ENCODE results near the gene RIT1. TPM values are rescaled to one million over a fixed set of nuclear protein-coding genes. Genes with fewer than 3 reads are reported as not detected.

RIT1 gene
- polyA plus RNA-seq, 1 donor from 2014 or later, result 83.5 TPM

DNA sequence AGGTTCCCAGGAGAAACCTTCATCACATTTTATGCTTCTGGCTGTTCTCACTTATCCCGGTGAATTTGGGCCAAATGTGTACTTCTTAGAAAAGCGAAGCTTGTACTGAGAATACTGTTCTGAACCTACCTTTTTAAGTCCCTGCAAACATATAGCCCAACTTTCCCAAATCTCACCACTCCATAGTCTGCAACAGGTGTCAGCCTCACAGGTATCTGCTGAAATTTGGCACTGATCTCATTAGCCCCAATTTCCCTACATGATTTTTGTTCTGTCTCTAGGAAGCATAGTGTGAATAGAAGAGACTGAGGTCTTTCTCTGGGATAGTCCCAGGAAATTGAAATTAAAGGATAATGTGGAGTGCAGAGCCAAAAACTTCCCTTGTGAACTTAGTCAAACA is 11.5 kb downstream of the RIT1 start:
- H3K79me2 ChIP-seq (replicated peaks; ENCODE audit: insufficient read depth, low read length), result no peaks in the 10 kb centered on the region
- no peaks in the 10 kb centered on the region for H3K9me3 ChIP-seq (ENCODE audit: low read length)
- TF ChIP-seq POLR2AphosphoS5 (IDR thresholded peaks at IDR 0.05) (no peak), SMC3 (conservative IDR thresholded peaks at IDR 0.05; ENCODE audit: poor library complexity) (no peak), TAF1 (IDR thresholded peaks at IDR 0.05; ENCODE audit: low read depth) (no peak), EZH2 (IDR thresholded peaks at IDR 0.05; ENCODE audit: borderline replicate concordance, insufficient read depth, low read length, poor library complexity, severe bottlenecking) (no peak), EP300 (conservative IDR thresholded peaks at IDR 0.05; ENCODE audit: poor library complexity, severe bottlenecking) (no peak), RAD21 (conservative IDR thresholded peaks at IDR 0.05) (no peak), MXI1 (conservative IDR thresholded peaks at IDR 0.05; ENCODE audit: poor library complexity, severe bottlenecking) (no peak)
- TF ChIP-seq, protein P1, sequence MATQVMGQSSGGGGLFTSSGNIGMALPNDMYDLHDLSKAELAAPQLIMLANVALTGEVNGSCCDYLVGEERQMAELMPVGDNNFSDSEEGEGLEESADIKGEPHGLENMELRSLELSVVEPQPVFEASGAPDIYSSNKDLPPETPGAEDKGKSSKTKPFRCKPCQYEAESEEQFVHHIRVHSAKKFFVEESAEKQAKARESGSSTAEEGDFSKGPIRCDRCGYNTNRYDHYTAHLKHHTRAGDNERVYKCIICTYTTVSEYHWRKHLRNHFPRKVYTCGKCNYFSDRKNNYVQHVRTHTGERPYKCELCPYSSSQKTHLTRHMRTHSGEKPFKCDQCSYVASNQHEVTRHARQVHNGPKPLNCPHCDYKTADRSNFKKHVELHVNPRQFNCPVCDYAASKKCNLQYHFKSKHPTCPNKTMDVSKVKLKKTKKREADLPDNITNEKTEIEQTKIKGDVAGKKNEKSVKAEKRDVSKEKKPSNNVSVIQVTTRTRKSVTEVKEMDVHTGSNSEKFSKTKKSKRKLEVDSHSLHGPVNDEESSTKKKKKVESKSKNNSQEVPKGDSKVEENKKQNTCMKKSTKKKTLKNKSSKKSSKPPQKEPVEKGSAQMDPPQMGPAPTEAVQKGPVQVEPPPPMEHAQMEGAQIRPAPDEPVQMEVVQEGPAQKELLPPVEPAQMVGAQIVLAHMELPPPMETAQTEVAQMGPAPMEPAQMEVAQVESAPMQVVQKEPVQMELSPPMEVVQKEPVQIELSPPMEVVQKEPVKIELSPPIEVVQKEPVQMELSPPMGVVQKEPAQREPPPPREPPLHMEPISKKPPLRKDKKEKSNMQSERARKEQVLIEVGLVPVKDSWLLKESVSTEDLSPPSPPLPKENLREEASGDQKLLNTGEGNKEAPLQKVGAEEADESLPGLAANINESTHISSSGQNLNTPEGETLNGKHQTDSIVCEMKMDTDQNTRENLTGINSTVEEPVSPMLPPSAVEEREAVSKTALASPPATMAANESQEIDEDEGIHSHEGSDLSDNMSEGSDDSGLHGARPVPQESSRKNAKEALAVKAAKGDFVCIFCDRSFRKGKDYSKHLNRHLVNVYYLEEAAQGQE (IDR thresholded peaks at IDR 0.05; ENCODE audit: borderline replicate concordance), result no peak
- TF ChIP-seq, protein P2, sequence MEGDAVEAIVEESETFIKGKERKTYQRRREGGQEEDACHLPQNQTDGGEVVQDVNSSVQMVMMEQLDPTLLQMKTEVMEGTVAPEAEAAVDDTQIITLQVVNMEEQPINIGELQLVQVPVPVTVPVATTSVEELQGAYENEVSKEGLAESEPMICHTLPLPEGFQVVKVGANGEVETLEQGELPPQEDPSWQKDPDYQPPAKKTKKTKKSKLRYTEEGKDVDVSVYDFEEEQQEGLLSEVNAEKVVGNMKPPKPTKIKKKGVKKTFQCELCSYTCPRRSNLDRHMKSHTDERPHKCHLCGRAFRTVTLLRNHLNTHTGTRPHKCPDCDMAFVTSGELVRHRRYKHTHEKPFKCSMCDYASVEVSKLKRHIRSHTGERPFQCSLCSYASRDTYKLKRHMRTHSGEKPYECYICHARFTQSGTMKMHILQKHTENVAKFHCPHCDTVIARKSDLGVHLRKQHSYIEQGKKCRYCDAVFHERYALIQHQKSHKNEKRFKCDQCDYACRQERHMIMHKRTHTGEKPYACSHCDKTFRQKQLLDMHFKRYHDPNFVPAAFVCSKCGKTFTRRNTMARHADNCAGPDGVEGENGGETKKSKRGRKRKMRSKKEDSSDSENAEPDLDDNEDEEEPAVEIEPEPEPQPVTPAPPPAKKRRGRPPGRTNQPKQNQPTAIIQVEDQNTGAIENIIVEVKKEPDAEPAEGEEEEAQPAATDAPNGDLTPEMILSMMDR (IDR thresholded peaks at IDR 0.05; ENCODE audit: poor library complexity, severe bottlenecking), result no peak
- H3K9me2 ChIP-seq (ENCODE audit: insufficient read depth, low read length), result no peaks in the 10 kb centered on the region
- peaks cover 9% of the 10 kb centered on the region for H3K36me3 ChIP-seq (ENCODE audit: insufficient read depth, low read length)
- no peak overlapping the region for H2AFZ ChIP-seq (ENCODE audit: low read depth, low read length)
- H3K9ac ChIP-seq (ENCODE audit: low read length), result no peak overlapping the region
- H3K27ac ChIP-seq (ENCODE audit: low read length), result no peak overlapping the region
- H3K4me3 ChIP-seq (ENCODE audit: low read length), result no peak overlapping the region
- H3F3A ChIP-seq (ENCODE audit: insufficient read depth, low read length, poor library complexity, severe bottlenecking), result no peaks in the 10 kb centered on the region
- H4K20me1 ChIP-seq (ENCODE audit: insufficient read depth), result no peaks in the 10 kb centered on the region
- H3K4me2 ChIP-seq (ENCODE audit: low read length), result no peak overlapping the region
- H3K27me3 ChIP-seq (ENCODE audit: insufficient read depth, low read depth, low read length), result no peaks in the 10 kb centered on the region

GRCh38 chr1:155898888-155899287 is 12.3 kb downstream of the RIT1 start:
- no peak overlapping the region for H2AFZ ChIP-seq (ENCODE audit: low read depth, low read length)
- H3K27ac ChIP-seq (ENCODE audit: low read length), result no peak overlapping the region
- no peak for TF ChIP-seq SMC3 (conservative IDR thresholded peaks at IDR 0.05; ENCODE audit: poor library complexity)
- no peak for TF ChIP-seq RAD21 (conservative IDR thresholded peaks at IDR 0.05)
- H3K4me2 ChIP-seq (ENCODE audit: low read length), result no peak overlapping the region
- no peaks in the 10 kb centered on the region for H3K27me3 ChIP-seq (ENCODE audit: insufficient read depth, low read depth, low read length)
- H4K20me1 ChIP-seq (ENCODE audit: insufficient read depth), result no peaks in the 10 kb centered on the region
- no peak overlapping the region for H3K9ac ChIP-seq (ENCODE audit: low read length)
- no peak overlapping the region for H3K4me3 ChIP-seq (ENCODE audit: low read length)
- H3K36me3 ChIP-seq (ENCODE audit: insufficient read depth, low read length), result peaks cover 9% of the 10 kb centered on the region
- no peaks in the 10 kb centered on the region for H3F3A ChIP-seq (ENCODE audit: insufficient read depth, low read length, poor library complexity, severe bottlenecking)
- no peaks in the 10 kb centered on the region for H3K9me3 ChIP-seq (ENCODE audit: low read length)
- no peaks in the 10 kb centered on the region for H3K79me2 ChIP-seq (replicated peaks; ENCODE audit: insufficient read depth, low read length)
- no peaks in the 10 kb centered on the region for H3K9me2 ChIP-seq (ENCODE audit: insufficient read depth, low read length)

- Histone ChIP-seq H3K9me3 (ENCODE audit: low read length) (no peaks in the 10 kb centered on the region), H3K27me3 (ENCODE audit: insufficient read depth, low read depth, low read length) (no peaks in the 10 kb centered on the region), H3K79me2 (replicated peaks; ENCODE audit: insufficient read depth, low read length) (no peaks in the 10 kb centered on the region), H3K4me2 (ENCODE audit: low read length) (no peak overlapping the region), H3K9me2 (ENCODE audit: insufficient read depth, low read length) (no peaks in the 10 kb centered on the region), H3F3A (ENCODE audit: insufficient read depth, low read length, poor library complexity, severe bottlenecking) (no peaks in the 10 kb centered on the region), H2AFZ (ENCODE audit: low read depth, low read length) (no peak overlapping the region), H4K20me1 (ENCODE audit: insufficient read depth) (no peaks in the 10 kb centered on the region), H3K27ac (ENCODE audit: low read length) (no peak overlapping the region), H3K36me3 (ENCODE audit: insufficient read depth, low read length) (peaks cover 9% of the 10 kb centered on the region), H3K9ac (ENCODE audit: low read length) (no peak overlapping the region), H3K4me3 (ENCODE audit: low read length) (no peak overlapping the region)
- TF ChIP-seq MXI1 (conservative IDR thresholded peaks at IDR 0.05; ENCODE audit: poor library complexity, severe bottlenecking) (no peak), EP300 (conservative IDR thresholded peaks at IDR 0.05; ENCODE audit: poor library complexity, severe bottlenecking) (no peak), TAF1 (IDR thresholded peaks at IDR 0.05; ENCODE audit: low read depth) (no peak), SMC3 (conservative IDR thresholded peaks at IDR 0.05; ENCODE audit: poor library complexity) (no peak), RAD21 (conservative IDR thresholded peaks at IDR 0.05) (no peak), EZH2 (IDR thresholded peaks at IDR 0.05; ENCODE audit: borderline replicate concordance, insufficient read depth, low read length, poor library complexity, severe bottlenecking) (no peak), POLR2AphosphoS5 (IDR thresholded peaks at IDR 0.05) (no peak)
- TF ChIP-seq, protein P1 (IDR thresholded peaks at IDR 0.05; ENCODE audit: borderline replicate concordance), result no peak
- TF ChIP-seq, protein P2 (IDR thresholded peaks at IDR 0.05; ENCODE audit: poor library complexity, severe bottlenecking), result no peak
Observed at GRCh38 chr1:155897746-155898145, 13.4 kb downstream of the RIT1 start.

All from neural cell (in vitro differentiated cells).